ENCODE results near the gene CXCR4. TPM values are rescaled to one million over a fixed set of nuclear protein-coding genes. Genes with fewer than 3 reads are reported as not detected.

The CXCR4 gene
- total and polyA plus RNA-seq, 2 experiments from 2014 or later = 2.1 TPM

- TF ChIP-seq CREB1 (CRISPR knock-in tag; IDR thresholded peaks at IDR 0.05; ENCODE audit: low read depth) (no peak), ZNF114 (CRISPR knock-in tag; IDR thresholded peaks at IDR 0.05) (no peak), EZH2 (IDR thresholded peaks at IDR 0.05; ENCODE audit: low read depth, unreplicated experiment) (no peak), CTCF (conservative IDR thresholded peaks at IDR 0.05; ENCODE audit: low read depth in 2 of 2) (no peak)
- TF ChIP-seq, protein P1, sequence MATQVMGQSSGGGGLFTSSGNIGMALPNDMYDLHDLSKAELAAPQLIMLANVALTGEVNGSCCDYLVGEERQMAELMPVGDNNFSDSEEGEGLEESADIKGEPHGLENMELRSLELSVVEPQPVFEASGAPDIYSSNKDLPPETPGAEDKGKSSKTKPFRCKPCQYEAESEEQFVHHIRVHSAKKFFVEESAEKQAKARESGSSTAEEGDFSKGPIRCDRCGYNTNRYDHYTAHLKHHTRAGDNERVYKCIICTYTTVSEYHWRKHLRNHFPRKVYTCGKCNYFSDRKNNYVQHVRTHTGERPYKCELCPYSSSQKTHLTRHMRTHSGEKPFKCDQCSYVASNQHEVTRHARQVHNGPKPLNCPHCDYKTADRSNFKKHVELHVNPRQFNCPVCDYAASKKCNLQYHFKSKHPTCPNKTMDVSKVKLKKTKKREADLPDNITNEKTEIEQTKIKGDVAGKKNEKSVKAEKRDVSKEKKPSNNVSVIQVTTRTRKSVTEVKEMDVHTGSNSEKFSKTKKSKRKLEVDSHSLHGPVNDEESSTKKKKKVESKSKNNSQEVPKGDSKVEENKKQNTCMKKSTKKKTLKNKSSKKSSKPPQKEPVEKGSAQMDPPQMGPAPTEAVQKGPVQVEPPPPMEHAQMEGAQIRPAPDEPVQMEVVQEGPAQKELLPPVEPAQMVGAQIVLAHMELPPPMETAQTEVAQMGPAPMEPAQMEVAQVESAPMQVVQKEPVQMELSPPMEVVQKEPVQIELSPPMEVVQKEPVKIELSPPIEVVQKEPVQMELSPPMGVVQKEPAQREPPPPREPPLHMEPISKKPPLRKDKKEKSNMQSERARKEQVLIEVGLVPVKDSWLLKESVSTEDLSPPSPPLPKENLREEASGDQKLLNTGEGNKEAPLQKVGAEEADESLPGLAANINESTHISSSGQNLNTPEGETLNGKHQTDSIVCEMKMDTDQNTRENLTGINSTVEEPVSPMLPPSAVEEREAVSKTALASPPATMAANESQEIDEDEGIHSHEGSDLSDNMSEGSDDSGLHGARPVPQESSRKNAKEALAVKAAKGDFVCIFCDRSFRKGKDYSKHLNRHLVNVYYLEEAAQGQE (IDR thresholded peaks at IDR 0.05; ENCODE audit: unreplicated experiment) = no peak
These were observed 15.6 kb upstream of the CXCR4 start (continued) for GRCh38 chr2:136133586-136133985.

- peaks cover 7% of the 10 kb centered on the region for H3K4me1 Mint-ChIP-seq
- H3K27me3 Mint-ChIP-seq (ENCODE audit: insufficient read depth, low read depth, poor library complexity) = no peaks in the 10 kb centered on the region
- TF ChIP-seq POLR2AphosphoS5 (IDR thresholded peaks at IDR 0.05; ENCODE audit: low read depth) (no peak), NANOG (IDR thresholded peaks at IDR 0.05; ENCODE audit: borderline replicate concordance) (no peak), ZNF462 (CRISPR knock-in tag; IDR thresholded peaks at IDR 0.05) (no peak), CTCF (conservative IDR thresholded peaks at IDR 0.05; ENCODE audit: low read depth in 2 of 2) (no peak), EZH2phosphoT487 (IDR thresholded peaks at IDR 0.05; ENCODE audit: unreplicated experiment) (no peak), CREB1 (CRISPR knock-in tag; IDR thresholded peaks at IDR 0.05; ENCODE audit: low read depth) (no peak)
- TF ChIP-seq, protein P2, sequence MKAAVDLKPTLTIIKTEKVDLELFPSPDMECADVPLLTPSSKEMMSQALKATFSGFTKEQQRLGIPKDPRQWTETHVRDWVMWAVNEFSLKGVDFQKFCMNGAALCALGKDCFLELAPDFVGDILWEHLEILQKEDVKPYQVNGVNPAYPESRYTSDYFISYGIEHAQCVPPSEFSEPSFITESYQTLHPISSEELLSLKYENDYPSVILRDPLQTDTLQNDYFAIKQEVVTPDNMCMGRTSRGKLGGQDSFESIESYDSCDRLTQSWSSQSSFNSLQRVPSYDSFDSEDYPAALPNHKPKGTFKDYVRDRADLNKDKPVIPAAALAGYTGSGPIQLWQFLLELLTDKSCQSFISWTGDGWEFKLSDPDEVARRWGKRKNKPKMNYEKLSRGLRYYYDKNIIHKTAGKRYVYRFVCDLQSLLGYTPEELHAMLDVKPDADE (IDR thresholded peaks at IDR 0.05) = no peak
These were observed 15.2 kb upstream of the CXCR4 start for GRCh38 chr2:136133176-136133575.

More at GRCh38 chr2:136133176-136133575, 15.2 kb upstream of the CXCR4 start:
- ATAC-seq (no peak), DNase-seq (ENCODE audit: low spot score) (no peak)
- Histone ChIP-seq H3K79me2 (replicated peaks; ENCODE audit: insufficient read depth) (no peaks in the 10 kb centered on the region), H3K4me1 (ENCODE audit: insufficient read depth) (peaks cover 4% of the 10 kb centered on the region; the same call in 1 of the 2 replicates), H3F3A (replicated peaks; ENCODE audit: low read depth) (no peaks in the 10 kb centered on the region), H2AFZ (no peak overlapping the region), H3K4me2 (no peak overlapping the region), H3K4me3 (no peak overlapping the region), H3K27ac (ENCODE audit: low read depth) (no peak overlapping the region), H3K9me2 (ENCODE audit: insufficient read depth) (peaks cover 11% of the 10 kb centered on the region; the same call in 1 of the 2 replicates), H3K27me3 (ENCODE audit: insufficient read depth) (no peaks in the 10 kb centered on the region), H3K36me3 (ENCODE audit: insufficient read depth) (no peaks in the 10 kb centered on the region), H4K20me1 (replicated peaks; ENCODE audit: insufficient read depth) (no peaks in the 10 kb centered on the region)
- H3K27ac Mint-ChIP-seq = no peak overlapping the region
- no peak overlapping the region for H3K4me3 Mint-ChIP-seq
- no peaks in the 10 kb centered on the region for H3K9me3 Mint-ChIP-seq
- no peaks in the 10 kb centered on the region for H3K36me3 Mint-ChIP-seq (ENCODE audit: low read depth)
